Measurements from ENCODE around the gene UNC13D. TPM values are rescaled to one million over a fixed set of nuclear protein-coding genes. Genes with fewer than 3 reads are reported as not detected.

UNC13D gene
- total and polyA plus RNA-seq, 10 donors, result 36.4 to 187 (median 120) TPM

DNA sequence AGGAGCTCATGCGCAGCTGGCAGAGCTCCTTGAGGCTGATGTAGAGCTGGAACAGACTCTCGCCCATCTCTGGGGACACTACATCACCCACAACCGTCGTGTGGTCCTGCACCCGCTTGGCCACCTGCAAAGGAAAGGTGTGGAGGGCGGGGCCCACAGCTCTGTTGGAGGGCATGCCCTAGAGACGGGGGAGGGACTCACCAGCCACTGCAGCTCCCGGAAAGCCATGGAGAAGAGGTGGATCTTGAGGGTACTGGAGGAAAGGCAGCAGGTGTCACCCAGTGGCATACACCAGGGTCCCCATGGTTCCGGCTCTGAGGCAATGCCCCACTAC is 8.6 kb downstream of the UNC13D start:
- no peak overlapping the region for H3K4me3 ChIP-seq
- no peak for TF ChIP-seq POLR2AphosphoS5 (IDR thresholded peaks at IDR 0.05)
- TF ChIP-seq, protein P1, sequence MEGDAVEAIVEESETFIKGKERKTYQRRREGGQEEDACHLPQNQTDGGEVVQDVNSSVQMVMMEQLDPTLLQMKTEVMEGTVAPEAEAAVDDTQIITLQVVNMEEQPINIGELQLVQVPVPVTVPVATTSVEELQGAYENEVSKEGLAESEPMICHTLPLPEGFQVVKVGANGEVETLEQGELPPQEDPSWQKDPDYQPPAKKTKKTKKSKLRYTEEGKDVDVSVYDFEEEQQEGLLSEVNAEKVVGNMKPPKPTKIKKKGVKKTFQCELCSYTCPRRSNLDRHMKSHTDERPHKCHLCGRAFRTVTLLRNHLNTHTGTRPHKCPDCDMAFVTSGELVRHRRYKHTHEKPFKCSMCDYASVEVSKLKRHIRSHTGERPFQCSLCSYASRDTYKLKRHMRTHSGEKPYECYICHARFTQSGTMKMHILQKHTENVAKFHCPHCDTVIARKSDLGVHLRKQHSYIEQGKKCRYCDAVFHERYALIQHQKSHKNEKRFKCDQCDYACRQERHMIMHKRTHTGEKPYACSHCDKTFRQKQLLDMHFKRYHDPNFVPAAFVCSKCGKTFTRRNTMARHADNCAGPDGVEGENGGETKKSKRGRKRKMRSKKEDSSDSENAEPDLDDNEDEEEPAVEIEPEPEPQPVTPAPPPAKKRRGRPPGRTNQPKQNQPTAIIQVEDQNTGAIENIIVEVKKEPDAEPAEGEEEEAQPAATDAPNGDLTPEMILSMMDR (IDR thresholded peaks at IDR 0.05 in 8 of 11, conservative IDR thresholded peaks at IDR 0.05 in 3 of 11), result no peak
- no peak for TF ChIP-seq POLR2A (IDR thresholded peaks at IDR 0.05)
- H3K36me3 ChIP-seq, result peaks cover 0 to 100% (median 78%) of the 10 kb centered on the region in 6 donors
- WGBS, 5 donors, result 75 to 91% (median 89%) methylated on average over 7 to 9 of the region's 9 CpGs
- intact Hi-C loops (cut with DNase I; ENCODE audit: low total_unique reads), result no loop called here
- no peaks in the 10 kb centered on the region for H3K9me3 ChIP-seq
- no peak for DNase-seq
- peak overlapping the region in 2 of 8 donors; percentile 85 to 91 for H3K27ac ChIP-seq
- H3K27me3 ChIP-seq (replicated peaks in 1 of 7), result no peaks in the 10 kb centered on the region
- H3K4me1 ChIP-seq, result peaks cover 21 to 100% (median 68%) of the 10 kb centered on the region in 6 donors

DNA sequence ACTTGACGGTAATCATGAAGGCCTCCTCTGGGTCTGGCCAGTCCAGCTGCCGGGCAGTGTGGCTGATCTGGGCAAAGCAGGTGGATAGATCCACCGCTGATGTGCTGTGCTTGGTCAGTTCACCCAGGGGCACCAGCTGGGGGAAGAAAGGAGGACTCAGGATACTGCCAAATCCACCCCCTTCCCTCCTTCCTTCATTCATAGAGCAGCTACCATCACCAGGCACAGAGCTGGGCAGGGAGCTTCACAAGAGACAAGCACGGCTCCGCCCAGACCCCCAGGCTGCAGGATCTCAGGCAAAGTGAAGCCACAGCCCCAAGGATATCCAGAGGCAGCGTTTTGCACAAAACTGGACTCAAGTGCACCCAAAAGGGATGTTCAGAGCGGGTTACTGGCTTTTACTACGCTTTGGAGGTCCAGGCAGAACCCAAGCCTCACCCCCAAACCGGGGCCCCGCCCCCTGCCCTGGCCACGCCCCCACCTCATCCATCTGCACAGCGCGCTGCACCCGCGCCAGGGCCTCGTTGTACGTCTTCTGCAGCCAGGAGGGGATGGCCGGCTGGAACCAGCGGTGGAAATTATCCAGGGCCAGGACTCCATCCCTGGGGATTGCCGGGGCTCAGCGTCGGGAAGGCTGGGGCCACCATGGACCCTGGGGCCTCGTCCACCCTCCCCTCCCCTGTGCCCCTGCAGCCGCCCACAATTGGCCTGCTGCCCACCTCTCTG is 9.1 kb downstream of the UNC13D start:
- 77 to 89% (median 86%) methylated on average over 11 to 24 of the region's 24 CpGs for WGBS, 5 donors
- peak overlapping the region in 3 of 8 donors; percentile 84 to 91 (median 85) for H3K27ac ChIP-seq
- peaks cover 21 to 100% (median 68%) of the 10 kb centered on the region in 6 donors for H3K4me1 ChIP-seq
- H3K4me3 ChIP-seq, result no peak overlapping the region
- no peaks in the 10 kb centered on the region for H3K27me3 ChIP-seq (replicated peaks in 1 of 7)
- intact Hi-C loops (cut with DNase I; ENCODE audit: low total_unique reads), result no loop called here
- peaks cover 0 to 100% (median 78%) of the 10 kb centered on the region in 6 donors for H3K36me3 ChIP-seq
- no peaks in the 10 kb centered on the region for H3K9me3 ChIP-seq
- DNase-seq, result no peak
- TF ChIP-seq POLR2AphosphoS5 (IDR thresholded peaks at IDR 0.05) (peak in 1 of 3 donors; percentile 24), POLR2A (IDR thresholded peaks at IDR 0.05) (no peak)

DNA sequence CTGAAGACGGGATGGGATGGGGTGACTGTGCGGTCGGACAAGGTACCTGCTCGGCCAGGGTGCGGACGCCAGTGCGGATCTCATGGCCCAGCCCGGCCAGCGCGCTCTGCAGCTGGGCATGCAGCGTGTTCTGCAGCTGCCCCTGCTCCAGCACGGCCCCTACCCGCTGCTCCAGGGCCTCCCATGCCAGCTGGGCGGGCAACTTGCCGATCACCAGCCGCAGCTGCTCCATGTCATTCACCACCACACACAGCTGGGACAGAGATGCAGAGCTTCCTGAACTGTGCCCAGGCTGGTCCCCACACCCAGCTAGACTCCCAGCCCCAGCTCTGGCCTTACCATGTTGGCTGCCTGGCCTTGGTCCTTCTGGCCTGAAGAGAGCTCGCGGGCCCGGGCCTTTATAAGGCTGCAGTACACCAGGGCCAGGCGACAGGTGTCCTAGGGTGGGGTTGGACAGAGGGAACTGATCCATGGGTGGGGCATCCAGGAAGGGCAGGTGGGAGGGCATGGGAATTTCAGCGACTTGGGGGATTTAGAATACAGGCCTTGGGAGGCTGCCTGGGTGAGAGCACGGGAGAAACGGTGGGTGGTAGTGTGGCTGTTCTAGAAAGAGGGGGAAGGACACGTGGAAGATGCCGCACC is 9.8 kb downstream of the UNC13D start:
- H3K9me3 ChIP-seq, result no peaks in the 10 kb centered on the region
- no peak for TF ChIP-seq POLR2A (IDR thresholded peaks at IDR 0.05)
- peak in 1 of 3 donors; percentile 60 for TF ChIP-seq POLR2AphosphoS5 (IDR thresholded peaks at IDR 0.05)
- TF ChIP-seq, protein P1 (IDR thresholded peaks at IDR 0.05 in 8 of 11, conservative IDR thresholded peaks at IDR 0.05 in 3 of 11), result no peak
- no peaks in the 10 kb centered on the region for H3K27me3 ChIP-seq (replicated peaks in 1 of 7)
- intact Hi-C loops (cut with DNase I; ENCODE audit: low total_unique reads), result no loop called here
- no peak overlapping the region for H3K4me3 ChIP-seq
- WGBS, 5 donors, result 90 to 95% (median 94%) methylated on average over 17 to 25 of the region's 25 CpGs
- no peak for DNase-seq
- peak overlapping the region in 4 of 8 donors; percentile 71 to 91 (median 84) for H3K27ac ChIP-seq
- H3K4me1 ChIP-seq, result peaks cover 21 to 98% (median 68%) of the 10 kb centered on the region in 6 donors
- H3K36me3 ChIP-seq, result peaks cover 0 to 100% (median 77%) of the 10 kb centered on the region in 6 donors

DNA sequence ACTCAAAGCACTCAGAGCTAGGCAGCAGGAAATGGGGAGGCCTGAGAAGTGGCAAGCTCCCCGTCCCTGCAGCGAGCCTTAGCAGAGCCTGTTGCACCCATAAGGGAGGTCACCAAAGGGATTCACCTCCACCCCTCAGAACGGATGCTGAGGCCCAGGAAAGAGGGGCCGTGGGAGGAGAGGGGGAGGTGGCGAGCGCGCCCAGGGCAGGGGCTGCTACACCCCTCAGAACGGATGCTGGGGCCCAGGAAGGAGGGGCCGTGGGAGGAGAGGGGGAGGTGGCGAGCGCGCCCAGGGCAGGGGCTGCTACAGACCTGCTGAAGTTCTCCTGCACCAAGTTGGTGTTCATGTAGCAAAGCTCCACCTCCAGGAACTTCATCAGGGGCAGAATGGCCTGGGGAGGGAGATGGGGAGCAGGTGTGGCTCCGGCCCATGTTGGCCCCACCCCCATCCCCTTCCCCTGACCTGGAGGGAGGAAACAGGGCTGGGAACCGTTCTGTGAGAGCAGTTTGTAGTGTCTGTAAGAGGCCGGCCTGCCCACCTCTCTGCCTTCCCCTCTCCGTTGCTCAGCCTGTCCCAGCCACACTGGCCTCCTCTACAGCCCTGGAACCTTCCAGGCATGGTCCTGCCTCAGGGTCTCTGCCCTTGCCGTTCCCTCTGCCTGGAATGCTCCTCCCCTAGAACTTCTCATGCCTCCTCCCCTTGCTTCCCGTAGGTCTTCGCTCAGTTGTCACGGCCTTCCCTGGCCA is 11.4 kb downstream of the UNC13D start:
- WGBS, 5 donors, result 13 to 33% (median 27%) methylated on average over 18 to 20 of the region's 20 CpGs
- peak overlapping the region in 2 of 8 donors; percentile 3 to 41 for H3K4me3 ChIP-seq
- DNase-seq, result no peak
- H3K27ac ChIP-seq, result peak overlapping the region; percentile 27 to 91 (median 83)
- no peaks in the 10 kb centered on the region for H3K9me3 ChIP-seq
- TF ChIP-seq POLR2AphosphoS5 (IDR thresholded peaks at IDR 0.05), result peak; percentile 35 to 68 (median 47)
- no peak for TF ChIP-seq POLR2A (IDR thresholded peaks at IDR 0.05)
- peaks cover 0 to 100% (median 77%) of the 10 kb centered on the region in 6 donors for H3K36me3 ChIP-seq
- H3K4me1 ChIP-seq, result peaks cover 26 to 95% (median 68%) of the 10 kb centered on the region in 6 donors
- H3K27me3 ChIP-seq (replicated peaks in 1 of 7), result no peaks in the 10 kb centered on the region
- intact Hi-C loops (cut with DNase I; ENCODE audit: low total_unique reads), result no loop called here
